Measurements from ENCODE around the gene SLC22A1.
"Not testable (repeated sequence)": the region's sequence is repeated elsewhere in the genome, so short reads cannot be mapped to it uniquely, and the experiment has no call there.

SLC22A1 gene

DNA sequence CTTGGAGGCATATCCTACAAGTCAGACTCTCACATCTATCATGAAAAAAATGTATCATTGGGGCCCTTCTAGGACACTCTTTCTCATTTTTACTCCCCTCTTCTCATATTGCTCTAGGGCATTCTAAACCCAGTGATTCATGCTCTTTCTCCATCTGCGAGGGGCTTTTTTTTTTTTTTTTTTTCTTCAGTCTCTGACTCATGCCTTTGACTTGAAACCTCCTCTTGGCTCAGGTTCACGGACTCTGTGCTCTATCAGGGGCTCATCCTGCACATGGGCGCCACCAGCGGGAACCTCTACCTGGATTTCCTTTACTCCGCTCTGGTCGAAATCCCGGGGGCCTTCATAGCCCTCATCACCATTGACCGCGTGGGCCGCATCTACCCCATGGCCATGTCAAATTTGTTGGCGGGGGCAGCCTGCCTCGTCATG is 17.8 kb downstream of the SLC22A1 start:
- no peak for DNase-seq

GRCh38 chr6:160140493-160140892 is 18.9 kb downstream of the SLC22A1 start:
- not testable (repeated sequence) for DNase-seq

DNA sequence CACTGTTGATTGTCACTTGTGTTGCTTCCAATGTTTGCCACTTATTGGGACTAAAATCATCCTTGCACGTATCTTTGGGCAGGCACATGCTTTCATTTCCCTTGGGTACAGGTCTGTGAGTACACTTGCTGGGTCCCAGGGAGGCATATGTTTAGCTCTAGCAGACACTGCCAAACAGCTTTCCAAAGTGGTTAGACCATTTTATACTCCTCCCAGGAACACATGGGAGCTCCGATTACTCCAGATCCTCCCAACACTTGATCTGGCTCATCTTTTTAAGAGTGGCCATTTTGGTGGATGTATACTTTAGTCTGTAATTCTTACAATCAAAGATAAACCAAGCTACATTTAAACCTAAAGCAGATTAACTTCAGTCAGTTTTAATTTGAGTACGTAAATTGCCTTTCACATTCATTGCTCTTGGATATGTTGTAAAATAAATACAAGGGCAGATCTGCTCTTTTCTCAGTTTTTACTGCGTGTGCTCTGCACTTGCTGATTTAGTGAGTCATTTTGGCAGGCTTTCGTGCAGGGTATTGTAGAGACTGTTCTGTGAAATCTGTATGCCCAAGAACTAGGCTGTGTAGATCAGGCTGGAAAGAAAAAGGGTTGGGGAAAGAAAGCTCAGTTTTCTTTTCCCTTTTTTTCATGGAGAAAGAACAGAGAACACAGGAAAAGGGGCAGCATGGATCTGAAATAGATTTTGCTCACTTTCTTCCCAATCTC is 19.5 kb downstream of the SLC22A1 start:
- DNase-seq, result no peak

GRCh38 chr6:160142115-160142715 is 20.6 kb downstream of the SLC22A1 start:
- DNase-seq, result no peak

DNA sequence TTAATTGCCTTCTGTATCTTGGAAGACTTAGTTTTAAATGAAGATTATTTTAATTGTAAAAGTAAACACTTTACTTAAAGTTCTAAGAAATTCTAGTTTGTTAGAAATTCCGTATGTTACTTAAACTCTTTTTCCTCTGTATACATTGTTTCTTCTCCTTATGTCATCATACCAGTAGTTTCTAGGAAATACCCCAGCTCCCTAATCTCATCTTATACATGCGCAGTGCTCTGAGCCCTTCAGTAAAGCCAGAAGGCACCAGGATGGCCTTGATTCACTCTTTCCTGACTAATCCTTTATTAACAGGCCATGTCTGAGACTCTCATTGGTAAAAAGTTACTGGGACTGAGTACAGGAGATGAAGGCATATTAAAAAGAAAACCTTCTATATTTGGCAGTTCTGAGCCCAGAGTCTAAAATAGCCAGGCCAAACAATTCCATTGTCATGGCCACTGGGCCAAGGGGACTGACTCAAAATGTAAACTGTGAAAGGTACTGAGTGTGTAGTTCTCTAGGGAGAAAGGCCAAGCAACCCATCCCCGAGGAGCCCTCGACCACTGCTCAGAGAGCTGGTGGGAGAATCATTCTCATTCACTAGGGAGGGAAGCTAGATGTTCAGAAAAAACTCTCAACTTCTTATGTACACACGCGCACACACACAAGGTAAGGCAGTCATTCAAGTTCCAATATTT is 25.0 kb downstream of the SLC22A1 start:
- DNase-seq, result no peak

DNA sequence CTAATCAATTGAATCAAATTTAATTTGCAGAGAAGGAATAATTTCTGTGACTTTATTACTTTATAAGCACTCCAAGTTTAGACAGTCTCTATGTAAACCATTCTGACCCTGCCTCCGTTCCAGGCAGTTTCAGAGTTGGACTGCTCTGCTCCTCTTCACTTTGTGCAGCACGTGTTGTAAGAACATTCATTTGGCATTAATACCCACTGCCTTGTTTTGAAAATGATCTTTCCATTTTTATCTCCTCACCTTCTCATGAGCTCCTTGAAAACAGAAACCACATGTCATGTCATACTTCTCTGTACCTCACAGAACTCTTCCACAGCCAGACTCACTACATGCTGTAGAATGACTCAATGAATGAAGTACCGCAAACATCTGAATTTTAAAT is 25.5 kb downstream of the SLC22A1 start:
- DNase-seq, result no peak

DNA sequence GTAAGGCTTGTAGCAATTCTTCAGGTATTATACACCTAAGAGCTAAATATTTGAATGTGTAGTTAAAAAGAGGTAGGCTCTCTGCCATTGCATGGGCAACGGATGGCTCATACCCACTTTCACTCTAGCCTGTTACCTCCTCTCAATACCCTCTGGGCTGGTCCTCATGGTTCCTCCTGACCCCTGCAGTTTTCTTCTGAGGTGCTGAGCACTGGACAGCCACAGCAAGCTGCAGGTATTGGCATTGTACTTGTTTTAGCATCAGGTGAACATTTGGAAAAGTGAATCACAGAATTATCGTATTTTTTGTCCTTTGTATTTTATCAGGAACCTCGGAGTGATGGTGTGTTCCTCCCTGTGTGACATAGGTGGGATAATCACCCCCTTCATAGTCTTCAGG is 32.9 kb downstream of the SLC22A1 start:
- no peak for DNase-seq

GRCh38 chr6:160156842-160157241 is 35.2 kb downstream of the SLC22A1 start:
- no peak for DNase-seq

DNA sequence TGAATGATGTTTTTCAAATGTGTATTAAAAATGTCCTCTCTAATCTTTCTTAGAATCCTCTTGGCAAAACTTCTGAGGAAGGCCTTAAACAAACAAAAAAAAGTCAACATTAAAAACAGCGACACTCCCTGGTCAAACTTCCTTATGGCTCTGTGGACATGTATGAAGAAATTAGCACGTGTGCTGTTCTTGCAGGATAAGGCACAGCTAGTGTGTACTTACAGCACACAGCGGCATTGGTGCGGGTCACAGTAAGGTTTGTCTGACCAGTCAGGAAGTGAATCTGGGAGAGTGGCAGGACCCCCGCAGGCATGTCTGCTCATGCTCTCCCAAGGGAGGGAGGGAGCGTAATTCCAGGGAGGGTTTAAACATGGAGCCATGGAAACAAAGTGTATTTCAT is 38.8 kb downstream of the SLC22A1 start:
- DNase-seq, result no peak

DNA sequence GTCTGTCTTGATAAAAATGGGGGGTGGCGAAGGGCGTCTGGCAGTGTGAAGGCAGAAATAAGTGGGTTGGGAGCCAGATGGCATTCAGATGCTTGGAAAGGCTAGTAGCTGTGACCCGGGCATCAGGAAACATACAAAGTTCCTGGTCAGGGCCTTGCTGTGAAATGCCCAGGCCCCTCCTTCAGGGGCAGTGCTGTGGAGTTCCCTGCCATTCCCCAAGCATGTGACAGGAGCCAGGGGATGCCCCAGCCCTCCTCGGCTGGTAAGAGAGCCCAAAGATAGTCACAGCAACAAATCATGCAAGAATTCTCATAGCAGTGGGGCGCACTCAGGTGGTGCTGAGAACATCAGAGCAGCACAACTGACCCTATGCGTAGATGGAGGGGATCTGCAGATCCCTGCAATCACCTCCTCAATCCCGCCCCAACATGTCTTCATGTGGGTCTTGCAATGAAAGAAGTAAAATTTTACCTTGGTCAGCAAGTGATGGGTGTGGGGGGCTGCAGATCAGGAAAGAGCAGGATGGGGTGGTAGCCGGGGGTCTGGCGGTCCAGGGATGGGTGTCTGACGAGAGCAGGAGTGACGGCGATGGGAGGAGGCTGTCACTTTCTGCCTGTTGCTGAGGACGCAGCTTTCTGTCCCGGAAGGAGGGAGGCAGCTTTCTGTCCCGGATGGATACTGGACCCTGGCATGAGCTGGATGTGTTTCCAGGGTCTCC is 39.5 kb downstream of the SLC22A1 start:
- no peak for DNase-seq

GRCh38 chr6:160161647-160161986 is 40.0 kb downstream of the SLC22A1 start:
- DNase-seq, result no peak

DNA sequence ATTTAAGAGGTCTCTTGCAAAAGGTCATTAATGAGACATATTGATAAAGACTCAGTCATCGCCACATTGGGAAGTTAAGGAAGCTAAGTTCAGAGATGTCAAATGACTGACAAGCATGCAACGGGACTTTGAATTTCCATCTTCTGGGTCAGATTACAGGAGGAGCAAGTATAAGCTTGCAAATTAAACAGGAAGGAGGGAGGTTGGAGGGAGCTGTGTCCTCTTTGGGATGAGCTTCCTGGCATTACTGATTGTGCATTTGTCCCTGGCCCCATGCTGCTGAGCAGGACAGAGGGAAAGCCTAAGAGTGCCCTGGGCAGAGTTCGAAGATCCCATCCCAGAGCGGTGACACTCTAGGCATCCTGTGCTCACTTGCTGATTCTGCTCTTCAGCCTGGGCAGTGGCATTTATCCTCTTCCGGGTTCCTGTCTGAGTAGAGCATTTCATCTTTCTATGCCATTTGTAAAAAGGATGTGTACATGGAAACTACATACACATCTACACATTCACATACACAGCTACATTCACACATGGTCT is 40.5 kb downstream of the SLC22A1 start:
- no peak for DNase-seq

GRCh38 chr6:160163425-160163824 is 41.8 kb downstream of the SLC22A1 start:
- DNase-seq, result no peak

GRCh38 chr6:160163912-160164311 is 42.3 kb downstream of the SLC22A1 start:
- DNase-seq, result no peak

GRCh38 chr6:160165928-160166327 is 44.3 kb downstream of the SLC22A1 start:
- not testable (repeated sequence) for DNase-seq

DNA sequence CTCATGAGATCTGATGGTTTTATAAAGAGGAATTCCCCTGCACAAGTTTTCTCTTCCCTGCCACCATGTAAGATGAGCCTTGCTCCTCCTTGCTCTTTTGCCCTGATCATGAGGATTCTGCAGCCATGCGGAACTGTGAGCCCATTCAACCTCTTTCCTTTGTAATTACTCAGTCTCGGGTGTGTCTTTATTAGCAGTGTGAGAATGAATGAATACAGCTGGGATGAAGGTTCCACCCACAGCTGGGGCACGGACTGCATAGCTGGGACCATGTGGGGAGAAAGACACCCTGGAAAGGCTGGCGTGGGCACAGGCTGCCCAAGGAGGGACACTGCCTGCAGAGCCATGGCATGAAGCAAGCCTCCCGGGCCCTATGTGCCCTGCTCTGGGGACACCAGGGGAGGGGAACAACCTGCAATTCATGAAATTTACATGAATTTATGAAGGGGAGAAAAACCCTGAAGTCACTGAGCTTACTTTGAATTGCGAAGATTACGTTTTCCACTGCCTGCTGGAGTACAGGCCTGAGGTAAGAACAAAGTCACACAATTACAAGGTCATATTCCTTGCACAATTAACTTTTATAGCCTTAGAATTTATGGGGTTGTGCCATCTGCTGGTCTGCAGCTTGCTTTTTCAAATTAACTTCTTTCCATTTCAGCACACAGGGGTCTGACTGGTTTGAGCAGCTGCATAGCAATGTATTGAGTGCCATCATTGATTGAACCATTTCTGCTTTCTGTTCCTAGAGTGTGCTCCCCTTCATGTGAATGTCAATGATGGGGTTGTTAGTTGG is 46.2 kb downstream of the SLC22A1 start:
- no peak for DNase-seq

GRCh38 chr6:160170018-160170680 is 48.5 kb downstream of the SLC22A1 start:
- DNase-seq, result no peak

- no peak for DNase-seq
Measured at GRCh38 chr6:160172704-160173103, 51.1 kb downstream of the SLC22A1 start.

DNA sequence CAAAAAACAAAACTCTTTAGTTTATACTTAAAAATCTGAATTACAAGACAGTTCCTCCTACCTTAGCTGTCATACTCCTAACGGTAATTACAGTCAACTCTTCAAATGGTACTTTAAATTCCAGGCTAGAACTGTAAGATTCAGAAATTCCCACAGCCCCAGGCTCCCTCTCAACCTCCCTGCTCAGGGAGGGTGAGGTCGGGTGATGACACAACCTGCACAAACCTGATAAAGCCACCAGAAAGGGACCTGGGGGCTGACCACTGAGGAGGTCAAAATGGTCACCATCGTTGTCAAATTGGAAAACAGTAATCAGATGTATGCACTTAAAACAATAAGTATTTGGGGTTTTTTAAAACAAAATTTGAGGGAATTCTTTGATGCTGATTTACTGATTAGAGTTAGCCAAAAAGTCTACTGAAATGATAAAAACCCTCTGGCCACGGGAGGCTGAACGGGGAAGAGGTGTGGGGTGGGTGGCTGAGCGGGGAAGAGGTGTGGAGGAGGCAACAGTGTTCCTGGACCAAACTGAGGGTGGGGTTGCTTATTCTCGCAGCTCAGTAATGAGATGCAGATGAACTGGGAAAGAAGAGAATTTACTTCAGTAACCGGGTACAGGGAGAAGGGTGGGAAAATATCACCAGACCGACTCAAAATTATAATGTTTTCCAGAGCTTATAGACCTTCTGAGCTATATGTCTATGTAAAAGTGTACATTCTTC is 52.4 kb downstream of the SLC22A1 start:
- no peak for DNase-seq

DNA sequence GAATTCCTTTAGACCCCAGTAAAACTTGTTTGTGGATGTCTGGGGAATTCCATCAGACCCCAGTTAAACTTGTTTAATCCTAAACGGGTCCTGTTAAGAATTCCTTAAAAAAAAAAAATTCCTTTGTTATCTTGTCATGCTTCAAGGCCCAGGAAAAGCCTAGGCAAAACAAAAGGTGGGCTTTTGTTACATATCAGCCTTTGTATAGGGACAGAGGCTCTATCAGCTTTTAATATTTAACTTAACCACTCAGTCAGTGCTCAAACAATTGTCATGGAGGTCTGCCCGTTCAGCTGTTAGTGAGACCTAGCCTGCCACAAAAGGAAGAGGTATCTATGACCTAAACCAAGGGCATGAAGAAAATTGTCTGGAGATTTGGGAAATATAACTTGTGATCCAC is 53.1 kb downstream of the SLC22A1 start:
- no peak for DNase-seq

GRCh38 chr6:160177220-160177619 is 55.6 kb downstream of the SLC22A1 start:
- DNase-seq, result no peak
